HepG2 (cell line): ENCODE data around the gene FUOM. TPM values are rescaled to one million over a fixed set of nuclear protein-coding genes. Genes with fewer than 3 reads are reported as not detected.

Experiments used
- HNF4A ChIP-seq: sonication (generic); formaldehyde crosslinking; IDR thresholded peaks from 2 replicates; pipeline ENCODE4 v1.4.0; 2020; ENCODE audit warnings: missing genetic modification reagents
- JUNB ChIP-seq: sonication (generic); formaldehyde crosslinking; IDR thresholded peaks from 2 replicates; pipeline ENCODE4 v1.8.0; 2022; ENCODE audit warnings: missing genetic modification reagents, mild to moderate bottlenecking, borderline replicate concordance
- MZF1 ChIP-seq: sonication (generic); formaldehyde crosslinking; IDR thresholded peaks from 2 replicates; pipeline ENCODE4 v1.8.1; 2023; ENCODE audit warnings: mild to moderate bottlenecking, missing genetic modification reagents, borderline replicate concordance
- NBN ChIP-seq: fragments of 450-650 bp; conservative IDR thresholded peaks from 2 replicates; pipeline ENCODE4 v1.6.1; 2017
- SIN3B ChIP-seq: fragments of 150-350 bp; IDR thresholded peaks from 2 replicates; pipeline ENCODE4 v1.6.1; 2014; ENCODE audit warnings: low read length
- SIX1 ChIP-seq: sonication (generic); formaldehyde crosslinking; IDR thresholded peaks from 2 replicates; pipeline ENCODE4 v1.4.0; 2020; ENCODE audit warnings: missing genetic modification reagents, borderline replicate concordance
- TBL1XR1 ChIP-seq: fragments of 150-350 bp; IDR thresholded peaks from 2 replicates; pipeline ENCODE4 v1.6.1; 2014; ENCODE audit warnings: borderline replicate concordance, low read length; ENCODE audit not compliant: partially characterized antibody
- ZIK1 ChIP-seq: sonication (generic); formaldehyde crosslinking; IDR thresholded peaks from 2 replicates; pipeline ENCODE4 v1.5.0; 2020; ENCODE audit warnings: mild to moderate bottlenecking, low read depth, missing genetic modification reagents, borderline replicate concordance
- ZNF136 ChIP-seq: sonication (generic); formaldehyde crosslinking; IDR thresholded peaks from 2 replicates; pipeline ENCODE4 v1.8.1; 2022; ENCODE audit warnings: low read depth, mild to moderate bottlenecking, moderate library complexity, missing genetic modification reagents
- ZSCAN20 ChIP-seq: sonication (generic); formaldehyde crosslinking; IDR thresholded peaks from 2 replicates; pipeline ENCODE4 v1.4.0; 2020; ENCODE audit warnings: missing genetic modification reagents, mild to moderate bottlenecking, borderline replicate concordance
- polyA plus RNA-seq, 8 experiments: library from polyadenylated mRNA; depleted of rRNA in 3 of 8; stranded (reverse) in 7 of 8; unstranded in 1 of 8; fragments of >200 nt; fragmentation: Illumina TruSeq in 4 of 8; extraction: Trizol in 4 of 8; gene quantifications; 2 replicates each; pipeline versions ENCODE4 v1.2.1 to v1.2.3, GENCODE V29; 2011 to 2016; ENCODE audit warnings: low read depth in 4 of 8, missing spikeins in 1 of 8, mixed read lengths in 1 of 8; ENCODE audit not compliant: insufficient read depth in 1 of 8
- total RNA-seq, 5 experiments: library from RNA; depleted of rRNA; stranded (reverse); fragments of >200 nt; fragmentation: Illumina TruSeq; extraction: Trizol; gene quantifications; 2 replicates each; pipeline ENCODE4 v1.2.3, GENCODE V29; 2016; ENCODE audit warnings: low read depth in 1 of 5
- TF ChIP-seq, protein P1 (sequence below): sonication (generic); formaldehyde crosslinking; IDR thresholded peaks from 2 replicates; pipeline ENCODE4 v1.4.0; 2020; ENCODE audit warnings: mild to moderate bottlenecking, low read depth, missing genetic modification reagents
- TF ChIP-seq, protein P2 (sequence below): sonication (generic); formaldehyde crosslinking; conservative IDR thresholded peaks from 2 replicates; pipeline ENCODE4 v1.8.0; 2022; ENCODE audit warnings: low read depth, missing genetic modification reagents
- TF ChIP-seq, protein P3 (sequence below): sonication (generic); formaldehyde crosslinking; IDR thresholded peaks from 2 replicates; pipeline ENCODE4 v1.9.0; 2021; ENCODE audit warnings: missing genetic modification reagents, borderline replicate concordance
- TF ChIP-seq, protein P4 (sequence below): IDR thresholded peaks from 2 replicates; pipeline ENCODE4 v1.6.1; 2016
- TF ChIP-seq, protein P5 (sequence below): sonication (generic); formaldehyde crosslinking; IDR thresholded peaks from 2 replicates; pipeline ENCODE4 v1.5.1; 2020; ENCODE audit warnings: mild to moderate bottlenecking, missing genetic modification reagents
- TF ChIP-seq, protein P6 (sequence below): sonication (generic); formaldehyde crosslinking; conservative IDR thresholded peaks from 2 replicates; pipeline ENCODE4 v1.5.0; 2020; ENCODE audit warnings: missing genetic modification reagents

The FUOM gene
- total and polyA plus RNA-seq, 2 of the 13 experiments (the other 11 are each of a cell fraction or from before 2014, with no cell fraction given): 27.5 to 60.4 TPM

DNA sequence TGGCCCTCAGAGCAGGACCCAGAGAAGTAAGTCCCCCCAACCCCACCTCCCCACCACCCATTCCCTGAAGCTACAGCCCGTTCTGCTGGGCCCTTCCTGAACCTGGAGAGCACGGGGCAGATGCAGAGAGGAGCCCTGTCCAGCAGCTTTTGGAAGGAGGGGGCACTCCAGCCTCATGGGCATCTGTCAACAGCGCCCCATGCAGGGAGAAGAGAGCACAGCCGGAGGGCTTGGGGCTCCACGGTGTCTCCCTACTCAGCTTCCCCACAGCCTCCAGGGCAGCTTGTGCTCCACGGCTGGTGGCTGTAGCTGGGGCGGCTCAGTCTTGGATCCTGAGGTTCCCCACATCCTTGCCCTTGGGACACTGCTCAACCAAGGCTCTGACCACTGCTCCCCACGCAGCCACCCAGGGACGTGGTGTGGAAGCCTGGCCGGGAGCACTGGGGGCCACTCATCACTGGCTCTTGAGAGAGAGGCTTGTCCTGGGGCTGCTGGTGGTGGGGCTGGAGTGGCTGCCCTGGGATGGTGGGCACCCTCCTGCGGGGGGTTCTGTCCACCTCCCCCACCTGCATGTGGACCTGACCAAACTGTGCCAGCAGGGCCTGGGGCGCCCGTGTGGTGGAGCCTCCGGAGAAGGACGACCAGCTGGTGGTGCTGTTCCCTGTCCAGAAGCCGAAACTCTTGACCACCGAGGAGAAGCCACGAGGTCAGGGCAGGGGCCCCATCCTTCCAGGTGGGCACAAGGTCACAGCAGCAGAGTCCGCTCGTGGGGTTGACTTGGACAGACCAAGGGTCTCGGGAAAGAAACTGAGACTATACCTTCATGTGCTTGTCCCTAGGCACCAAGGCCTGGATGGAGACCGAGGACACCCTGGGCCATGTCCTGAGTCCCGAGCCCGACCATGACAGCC lies 6.2 kb downstream of the FUOM start (continued):
- TF ChIP-seq JUNB (no peak), MZF1 (CRISPR knock-in tag) (no peak), SIN3B (no peak), ZIK1 (CRISPR knock-in tag) (no peak), HNF4A (CRISPR knock-in tag) (no peak), TBL1XR1 (no peak), NBN (no peak), SIX1 (CRISPR knock-in tag) (no peak), ZSCAN20 (CRISPR knock-in tag) (no peak), ZNF136 (CRISPR knock-in tag) (no peak)
- TF ChIP-seq, protein P1, sequence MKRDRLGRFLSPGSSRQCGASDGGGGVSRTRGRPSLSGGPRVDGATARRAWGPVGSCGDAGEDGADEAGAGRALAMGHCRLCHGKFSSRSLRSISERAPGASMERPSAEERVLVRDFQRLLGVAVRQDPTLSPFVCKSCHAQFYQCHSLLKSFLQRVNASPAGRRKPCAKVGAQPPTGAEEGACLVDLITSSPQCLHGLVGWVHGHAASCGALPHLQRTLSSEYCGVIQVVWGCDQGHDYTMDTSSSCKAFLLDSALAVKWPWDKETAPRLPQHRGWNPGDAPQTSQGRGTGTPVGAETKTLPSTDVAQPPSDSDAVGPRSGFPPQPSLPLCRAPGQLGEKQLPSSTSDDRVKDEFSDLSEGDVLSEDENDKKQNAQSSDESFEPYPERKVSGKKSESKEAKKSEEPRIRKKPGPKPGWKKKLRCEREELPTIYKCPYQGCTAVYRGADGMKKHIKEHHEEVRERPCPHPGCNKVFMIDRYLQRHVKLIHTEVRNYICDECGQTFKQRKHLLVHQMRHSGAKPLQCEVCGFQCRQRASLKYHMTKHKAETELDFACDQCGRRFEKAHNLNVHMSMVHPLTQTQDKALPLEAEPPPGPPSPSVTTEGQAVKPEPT (CRISPR knock-in tag): no peak
- TF ChIP-seq, protein P2, sequence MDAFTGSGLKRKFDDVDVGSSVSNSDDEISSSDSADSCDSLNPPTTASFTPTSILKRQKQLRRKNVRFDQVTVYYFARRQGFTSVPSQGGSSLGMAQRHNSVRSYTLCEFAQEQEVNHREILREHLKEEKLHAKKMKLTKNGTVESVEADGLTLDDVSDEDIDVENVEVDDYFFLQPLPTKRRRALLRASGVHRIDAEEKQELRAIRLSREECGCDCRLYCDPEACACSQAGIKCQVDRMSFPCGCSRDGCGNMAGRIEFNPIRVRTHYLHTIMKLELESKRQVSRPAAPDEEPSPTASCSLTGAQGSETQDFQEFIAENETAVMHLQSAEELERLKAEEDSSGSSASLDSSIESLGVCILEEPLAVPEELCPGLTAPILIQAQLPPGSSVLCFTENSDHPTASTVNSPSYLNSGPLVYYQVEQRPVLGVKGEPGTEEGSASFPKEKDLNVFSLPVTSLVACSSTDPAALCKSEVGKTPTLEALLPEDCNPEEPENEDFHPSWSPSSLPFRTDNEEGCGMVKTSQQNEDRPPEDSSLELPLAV (CRISPR knock-in tag): no peak
- TF ChIP-seq, protein P3, sequence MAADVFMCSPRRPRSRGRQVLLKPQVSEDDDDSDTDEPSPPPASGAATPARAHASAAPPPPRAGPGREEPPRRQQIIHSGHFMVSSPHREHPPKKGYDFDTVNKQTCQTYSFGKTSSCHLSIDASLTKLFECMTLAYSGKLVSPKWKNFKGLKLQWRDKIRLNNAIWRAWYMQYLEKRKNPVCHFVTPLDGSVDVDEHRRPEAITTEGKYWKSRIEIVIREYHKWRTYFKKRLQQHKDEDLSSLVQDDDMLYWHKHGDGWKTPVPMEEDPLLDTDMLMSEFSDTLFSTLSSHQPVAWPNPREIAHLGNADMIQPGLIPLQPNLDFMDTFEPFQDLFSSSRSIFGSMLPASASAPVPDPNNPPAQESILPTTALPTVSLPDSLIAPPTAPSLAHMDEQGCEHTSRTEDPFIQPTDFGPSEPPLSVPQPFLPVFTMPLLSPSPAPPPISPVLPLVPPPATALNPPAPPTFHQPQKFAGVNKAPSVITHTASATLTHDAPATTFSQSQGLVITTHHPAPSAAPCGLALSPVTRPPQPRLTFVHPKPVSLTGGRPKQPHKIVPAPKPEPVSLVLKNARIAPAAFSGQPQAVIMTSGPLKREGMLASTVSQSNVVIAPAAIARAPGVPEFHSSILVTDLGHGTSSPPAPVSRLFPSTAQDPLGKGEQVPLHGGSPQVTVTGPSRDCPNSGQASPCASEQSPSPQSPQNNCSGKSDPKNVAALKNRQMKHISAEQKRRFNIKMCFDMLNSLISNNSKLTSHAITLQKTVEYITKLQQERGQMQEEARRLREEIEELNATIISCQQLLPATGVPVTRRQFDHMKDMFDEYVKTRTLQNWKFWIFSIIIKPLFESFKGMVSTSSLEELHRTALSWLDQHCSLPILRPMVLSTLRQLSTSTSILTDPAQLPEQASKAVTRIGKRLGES: no peak
- TF ChIP-seq, protein P4, sequence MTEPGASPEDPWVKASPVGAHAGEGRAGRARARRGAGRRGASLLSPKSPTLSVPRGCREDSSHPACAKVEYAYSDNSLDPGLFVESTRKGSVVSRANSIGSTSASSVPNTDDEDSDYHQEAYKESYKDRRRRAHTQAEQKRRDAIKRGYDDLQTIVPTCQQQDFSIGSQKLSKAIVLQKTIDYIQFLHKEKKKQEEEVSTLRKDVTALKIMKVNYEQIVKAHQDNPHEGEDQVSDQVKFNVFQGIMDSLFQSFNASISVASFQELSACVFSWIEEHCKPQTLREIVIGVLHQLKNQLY (CRISPR knock-in tag): no peak
- TF ChIP-seq, protein P5, sequence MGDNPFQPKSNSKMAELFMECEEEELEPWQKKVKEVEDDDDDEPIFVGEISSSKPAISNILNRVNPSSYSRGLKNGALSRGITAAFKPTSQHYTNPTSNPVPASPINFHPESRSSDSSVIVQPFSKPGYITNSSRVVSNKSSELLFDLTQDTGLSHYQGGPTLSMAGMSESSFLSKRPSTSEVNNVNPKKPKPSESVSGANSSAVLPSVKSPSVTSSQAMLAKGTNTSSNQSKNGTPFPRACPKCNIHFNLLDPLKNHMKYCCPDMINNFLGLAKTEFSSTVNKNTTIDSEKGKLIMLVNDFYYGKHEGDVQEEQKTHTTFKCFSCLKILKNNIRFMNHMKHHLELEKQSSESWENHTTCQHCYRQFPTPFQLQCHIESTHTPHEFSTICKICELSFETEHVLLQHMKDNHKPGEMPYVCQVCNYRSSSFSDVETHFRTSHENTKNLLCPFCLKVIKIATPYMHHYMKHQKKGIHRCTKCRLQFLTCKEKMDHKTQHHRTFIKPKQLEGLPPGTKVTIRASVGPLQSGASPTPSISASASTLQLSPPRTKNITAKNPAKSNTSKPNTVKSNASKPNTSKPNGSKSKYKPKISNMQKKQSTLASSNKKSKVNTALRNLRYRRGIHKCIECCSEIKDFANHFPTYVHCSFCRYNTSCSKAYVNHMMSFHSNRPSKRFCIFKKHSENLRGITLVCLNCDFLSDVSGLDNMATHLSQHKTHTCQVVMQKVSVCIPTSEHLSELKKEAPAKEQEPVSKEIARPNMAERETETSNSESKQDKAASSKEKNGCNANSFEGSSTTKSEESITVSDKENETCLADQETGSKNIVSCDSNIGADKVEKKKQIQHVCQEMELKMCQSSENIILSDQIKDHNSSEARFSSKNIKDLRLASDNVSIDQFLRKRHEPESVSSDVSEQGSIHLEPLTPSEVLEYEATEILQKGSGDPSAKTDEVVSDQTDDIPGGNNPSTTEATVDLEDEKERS (CRISPR knock-in tag): no peak
- TF ChIP-seq, protein P6, sequence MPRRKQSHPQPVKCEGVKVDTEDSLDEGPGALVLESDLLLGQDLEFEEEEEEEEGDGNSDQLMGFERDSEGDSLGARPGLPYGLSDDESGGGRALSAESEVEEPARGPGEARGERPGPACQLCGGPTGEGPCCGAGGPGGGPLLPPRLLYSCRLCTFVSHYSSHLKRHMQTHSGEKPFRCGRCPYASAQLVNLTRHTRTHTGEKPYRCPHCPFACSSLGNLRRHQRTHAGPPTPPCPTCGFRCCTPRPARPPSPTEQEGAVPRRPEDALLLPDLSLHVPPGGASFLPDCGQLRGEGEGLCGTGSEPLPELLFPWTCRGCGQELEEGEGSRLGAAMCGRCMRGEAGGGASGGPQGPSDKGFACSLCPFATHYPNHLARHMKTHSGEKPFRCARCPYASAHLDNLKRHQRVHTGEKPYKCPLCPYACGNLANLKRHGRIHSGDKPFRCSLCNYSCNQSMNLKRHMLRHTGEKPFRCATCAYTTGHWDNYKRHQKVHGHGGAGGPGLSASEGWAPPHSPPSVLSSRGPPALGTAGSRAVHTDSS (CRISPR knock-in tag): no peak
